ENCODE measurements around the gene PRDM16.

The PRDM16 gene

DNA sequence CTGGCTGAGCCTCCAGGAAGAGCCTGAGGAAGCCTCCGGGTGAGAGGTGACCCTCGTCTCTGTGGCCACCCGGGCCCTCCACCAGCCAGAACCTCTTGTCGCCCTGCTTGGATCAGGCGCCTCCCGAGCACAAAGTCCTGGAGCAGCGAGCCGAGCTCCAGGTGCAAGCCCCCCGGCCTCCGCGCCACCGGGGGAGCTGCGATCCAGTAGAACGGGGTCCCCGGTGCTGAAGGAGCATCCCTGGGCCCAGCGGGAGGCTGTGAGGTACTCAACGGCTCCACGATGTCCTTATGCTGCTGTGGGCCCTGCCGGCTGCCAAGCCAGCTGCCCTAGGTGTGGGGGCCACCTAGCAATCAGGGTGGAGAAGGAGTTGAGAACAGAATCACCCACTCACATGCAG is 102.8 kb downstream of the PRDM16 start:
- no peak overlapping the region for H4K91ac ChIP-seq (ENCODE audit: low read length)
- no peak overlapping the region for H3K9ac ChIP-seq (ENCODE audit: low read length)
- no peaks in the 10 kb centered on the region for H3K4me1 ChIP-seq (ENCODE audit: control insufficient read depth, insufficient read depth, low read depth, low read length)
- no peak for DNase-seq
- no peak overlapping the region for H3K23ac ChIP-seq (ENCODE audit: low read length in 2 of 2)
- H4K8ac ChIP-seq (ENCODE audit: low read length): no peak overlapping the region
- 91% methylated on average over 19 of the region's 19 CpGs for WGBS
- H2BK15ac ChIP-seq (ENCODE audit: low read depth, poor library complexity, severe bottlenecking): no peak overlapping the region
- H3K4me3 ChIP-seq (ENCODE audit: insufficient read depth in 1 of 2, low read depth in 1 of 2, low read length in 2 of 2): no peak overlapping the region
- no peak overlapping the region for H2AFZ ChIP-seq (ENCODE audit: low read depth, low read length)
- H3K14ac ChIP-seq (ENCODE audit: low read length in 2 of 2): no peak overlapping the region
- H3K79me1 ChIP-seq (replicated peaks; ENCODE audit: low read length, poor library complexity, severe bottlenecking): no peaks in the 10 kb centered on the region
- no peak overlapping the region for H2BK120ac ChIP-seq (ENCODE audit: low read depth, low read length)
- H3K4ac ChIP-seq (ENCODE audit: low read depth in 1 of 2, low read length in 2 of 2): no peak overlapping the region
- peaks cover 3% of the 10 kb centered on the region for H3K9me3 ChIP-seq (ENCODE audit: control insufficient read depth, low read length)
- no peaks in the 10 kb centered on the region for H3K36me3 ChIP-seq (ENCODE audit: control insufficient read depth in 1 of 2, insufficient read depth in 2 of 2, low read depth in 1 of 2, low read length in 2 of 2)
- peaks cover 3 to 57% of the 10 kb centered on the region in 2 experiments for H3K27me3 ChIP-seq (ENCODE audit: control insufficient read depth in 1 of 2, insufficient read depth in 1 of 2, low read length in 2 of 2)
- H2BK5ac ChIP-seq (ENCODE audit: low read depth, low read length, poor library complexity, severe bottlenecking): no peak overlapping the region
- no peak overlapping the region for H2BK12ac ChIP-seq (ENCODE audit: low read length in 2 of 2)
- H3K18ac ChIP-seq (ENCODE audit: low read depth in 1 of 2, low read length in 2 of 2): no peak overlapping the region
- no peak overlapping the region for H3K27ac ChIP-seq (ENCODE audit: low read length, poor library complexity, severe bottlenecking)
- no peak overlapping the region for H3K4me2 ChIP-seq (ENCODE audit: low read length, poor library complexity, severe bottlenecking)
- no peak overlapping the region for H2AK5ac ChIP-seq (ENCODE audit: low read length, severe bottlenecking)

DNA sequence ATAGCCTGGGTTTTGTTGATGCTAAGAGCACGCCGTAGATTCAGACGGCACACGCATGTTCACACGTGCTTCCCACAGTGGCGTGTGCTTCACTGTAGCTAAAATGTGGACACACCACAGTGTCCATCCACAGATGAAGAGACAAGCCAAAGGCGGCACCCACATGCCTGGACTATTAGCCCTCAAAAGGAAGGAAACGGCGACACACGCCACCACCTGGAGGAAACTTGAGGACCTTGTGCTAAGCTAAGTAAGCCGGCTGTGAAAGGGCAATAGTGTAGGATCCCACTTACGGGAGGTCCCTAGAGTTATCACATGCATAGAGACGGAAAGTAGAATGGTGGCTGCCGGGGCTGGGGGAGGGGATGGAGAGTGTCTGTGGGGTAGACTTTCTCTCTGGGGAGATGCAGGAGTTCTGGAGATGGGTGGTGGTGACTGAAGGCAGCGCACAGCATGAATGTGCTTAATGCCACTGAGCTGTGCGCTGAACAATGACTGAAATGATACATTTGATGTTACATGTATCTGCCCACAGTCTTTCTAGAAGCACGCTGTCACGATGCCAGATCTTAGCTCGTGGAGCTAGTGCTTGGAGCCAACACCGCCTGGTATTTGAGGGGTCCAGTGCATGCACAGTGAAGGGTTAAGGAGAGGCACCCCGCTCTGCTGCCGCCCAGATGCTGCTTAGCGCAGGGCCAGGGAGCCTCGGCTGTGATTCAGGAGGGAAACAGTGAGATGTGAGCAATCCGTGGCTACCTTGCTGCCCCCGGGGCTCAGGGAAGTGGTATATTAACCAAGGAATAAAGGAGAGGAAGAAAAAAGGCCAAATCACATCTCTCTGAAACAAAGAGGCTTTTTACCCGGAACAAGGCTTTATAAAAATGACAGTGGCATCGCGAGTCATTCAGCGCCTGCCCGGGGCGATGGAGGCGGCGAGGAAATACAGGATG is 103.7 kb downstream of the PRDM16 start:
- Histone ChIP-seq H3K36me3 (ENCODE audit: control insufficient read depth in 1 of 2, insufficient read depth in 2 of 2, low read depth in 1 of 2, low read length in 2 of 2) (no peaks in the 10 kb centered on the region), H4K91ac (ENCODE audit: low read length) (no peak overlapping the region), H4K8ac (ENCODE audit: low read length) (no peak overlapping the region), H3K4me2 (ENCODE audit: low read length, poor library complexity, severe bottlenecking) (no peak overlapping the region), H2BK12ac (ENCODE audit: low read length in 2 of 2) (no peak overlapping the region), H3K14ac (ENCODE audit: low read length in 2 of 2) (no peak overlapping the region), H3K18ac (ENCODE audit: low read depth in 1 of 2, low read length in 2 of 2) (no peak overlapping the region), H3K4me1 (ENCODE audit: control insufficient read depth, insufficient read depth, low read depth, low read length) (no peaks in the 10 kb centered on the region), H3K23ac (ENCODE audit: low read length in 2 of 2) (no peak overlapping the region), H3K79me1 (replicated peaks; ENCODE audit: low read length, poor library complexity, severe bottlenecking) (no peaks in the 10 kb centered on the region), H3K9ac (ENCODE audit: low read length) (no peak overlapping the region), H2AFZ (ENCODE audit: low read depth, low read length) (no peak overlapping the region), H2AK5ac (ENCODE audit: low read length, severe bottlenecking) (no peak overlapping the region), H3K27me3 (ENCODE audit: control insufficient read depth in 1 of 2, insufficient read depth in 1 of 2, low read length in 2 of 2) (peaks cover 3 to 60% of the 10 kb centered on the region in 2 experiments), H2BK15ac (ENCODE audit: low read depth, poor library complexity, severe bottlenecking) (no peak overlapping the region), H3K9me3 (ENCODE audit: control insufficient read depth, low read length) (peaks cover 4% of the 10 kb centered on the region), H3K4ac (ENCODE audit: low read depth in 1 of 2, low read length in 2 of 2) (no peak overlapping the region), H2BK120ac (ENCODE audit: low read depth, low read length) (no peak overlapping the region), H3K4me3 (ENCODE audit: insufficient read depth in 1 of 2, low read depth in 1 of 2, low read length in 2 of 2) (no peak overlapping the region), H3K27ac (ENCODE audit: low read length, poor library complexity, severe bottlenecking) (no peak overlapping the region), H2BK5ac (ENCODE audit: low read depth, low read length, poor library complexity, severe bottlenecking) (no peak overlapping the region)
- no peak for DNase-seq
- WGBS: 86% methylated on average over 34 of the region's 34 CpGs

DNA sequence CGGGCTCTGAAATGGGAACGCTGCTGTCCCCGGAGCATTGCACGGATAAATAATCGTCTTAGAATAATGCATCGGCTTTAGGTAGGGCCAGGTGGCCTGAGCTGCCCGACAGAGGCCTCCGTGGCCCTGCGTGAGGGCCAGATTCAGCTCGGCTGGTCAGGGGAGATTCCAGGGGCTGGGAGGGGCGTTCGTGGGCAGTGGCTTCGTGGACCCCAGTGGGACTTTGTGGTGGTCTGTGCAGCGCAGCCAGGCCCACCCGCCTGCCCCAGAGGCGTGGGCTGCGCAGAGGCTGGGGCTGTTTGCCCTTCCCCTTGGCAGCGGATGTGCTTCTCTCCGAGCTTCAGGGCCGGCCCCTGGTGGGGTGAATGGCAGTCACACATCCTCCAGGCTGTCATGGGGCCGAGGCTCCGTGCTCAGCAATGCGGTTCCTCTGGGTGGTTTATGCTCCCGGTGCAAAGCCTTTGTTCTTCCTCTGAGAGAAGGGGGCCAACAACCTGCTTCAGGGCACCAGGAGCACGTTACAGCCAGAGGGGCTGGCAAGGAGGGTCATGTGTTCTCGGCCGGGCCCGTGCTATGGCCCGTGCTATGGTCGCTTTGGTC is 104.5 kb downstream of the PRDM16 start:
- Histone ChIP-seq H2BK120ac (ENCODE audit: low read depth, low read length) (no peak overlapping the region), H3K4me3 (ENCODE audit: insufficient read depth in 1 of 2, low read depth in 1 of 2, low read length in 2 of 2) (no peak overlapping the region), H3K18ac (ENCODE audit: low read depth in 1 of 2, low read length in 2 of 2) (no peak overlapping the region), H3K4ac (ENCODE audit: low read depth in 1 of 2, low read length in 2 of 2) (no peak overlapping the region), H2AK5ac (ENCODE audit: low read length, severe bottlenecking) (no peak overlapping the region), H3K14ac (ENCODE audit: low read length in 2 of 2) (no peak overlapping the region), H3K4me1 (ENCODE audit: control insufficient read depth, insufficient read depth, low read depth, low read length) (no peaks in the 10 kb centered on the region), H2AFZ (ENCODE audit: low read depth, low read length) (no peak overlapping the region), H3K9me3 (ENCODE audit: control insufficient read depth, low read length) (peaks cover 4% of the 10 kb centered on the region), H3K36me3 (ENCODE audit: control insufficient read depth in 1 of 2, insufficient read depth in 2 of 2, low read depth in 1 of 2, low read length in 2 of 2) (no peaks in the 10 kb centered on the region), H4K91ac (ENCODE audit: low read length) (no peak overlapping the region), H3K79me1 (replicated peaks; ENCODE audit: low read length, poor library complexity, severe bottlenecking) (no peaks in the 10 kb centered on the region), H2BK12ac (ENCODE audit: low read length in 2 of 2) (no peak overlapping the region), H2BK15ac (ENCODE audit: low read depth, poor library complexity, severe bottlenecking) (no peak overlapping the region), H3K27ac (ENCODE audit: low read length, poor library complexity, severe bottlenecking) (no peak overlapping the region), H4K8ac (ENCODE audit: low read length) (no peak overlapping the region), H3K23ac (ENCODE audit: low read length in 2 of 2) (no peak overlapping the region), H2BK5ac (ENCODE audit: low read depth, low read length, poor library complexity, severe bottlenecking) (no peak overlapping the region), H3K4me2 (ENCODE audit: low read length, poor library complexity, severe bottlenecking) (no peak overlapping the region), H3K27me3 (ENCODE audit: control insufficient read depth in 1 of 2, insufficient read depth in 1 of 2, low read length in 2 of 2) (peaks cover 3 to 66% of the 10 kb centered on the region in 2 experiments), H3K9ac (ENCODE audit: low read length) (no peak overlapping the region)
- DNase-seq: no peak
- WGBS: 89% methylated on average over 30 of the region's 30 CpGs

DNA sequence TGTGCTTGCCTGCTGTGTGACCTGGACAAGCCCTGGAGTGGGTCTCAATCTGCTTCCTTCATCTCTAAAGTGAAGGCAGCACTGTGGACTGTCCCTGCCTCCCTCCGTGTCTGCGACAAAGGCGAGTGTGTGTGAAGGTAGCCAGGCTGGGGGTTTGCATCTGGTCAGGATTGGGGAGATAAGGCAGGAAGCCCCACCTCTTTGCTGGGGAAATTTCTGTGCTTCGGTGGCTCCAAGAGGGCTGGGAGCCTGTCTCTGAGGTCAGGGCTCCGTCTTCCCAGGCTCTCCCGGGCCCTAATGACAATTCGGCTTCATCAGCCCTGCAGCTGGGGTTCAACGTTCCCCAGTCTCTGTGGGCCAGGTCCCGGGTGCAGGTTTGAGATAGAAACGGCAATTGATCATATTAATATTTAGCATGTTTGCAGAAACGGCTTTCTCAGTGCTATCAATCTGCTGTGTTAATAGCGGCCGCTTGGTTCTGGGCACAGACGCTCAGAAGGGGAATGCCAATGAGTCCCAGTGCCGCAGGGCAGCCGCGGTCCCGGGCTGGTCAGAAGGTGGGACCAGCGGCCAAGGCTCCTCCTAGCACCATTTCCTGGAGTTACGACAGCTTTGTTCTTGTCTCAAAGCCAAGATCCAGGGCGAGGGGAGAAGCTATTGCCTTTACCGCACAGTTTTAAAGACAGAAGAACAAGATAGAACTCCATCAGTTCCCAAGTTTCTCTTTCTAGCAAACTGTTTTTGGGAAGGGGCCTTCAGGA is 105.7 kb downstream of the PRDM16 start:
- H4K91ac ChIP-seq (ENCODE audit: low read length): no peak overlapping the region
- H4K8ac ChIP-seq (ENCODE audit: low read length): no peak overlapping the region
- no peak overlapping the region for H3K27ac ChIP-seq (ENCODE audit: low read length, poor library complexity, severe bottlenecking)
- peaks cover 4% of the 10 kb centered on the region for H3K9me3 ChIP-seq (ENCODE audit: control insufficient read depth, low read length)
- peak overlapping the region in 1 of 2 experiments; percentile 43 for H3K4me3 ChIP-seq (ENCODE audit: insufficient read depth in 1 of 2, low read depth in 1 of 2, low read length in 2 of 2)
- H3K4me1 ChIP-seq (ENCODE audit: control insufficient read depth, insufficient read depth, low read depth, low read length): no peaks in the 10 kb centered on the region
- H2BK12ac ChIP-seq (ENCODE audit: low read length in 2 of 2): no peak overlapping the region
- no peak overlapping the region for H3K4me2 ChIP-seq (ENCODE audit: low read length, poor library complexity, severe bottlenecking)
- no peak overlapping the region for H2BK120ac ChIP-seq (ENCODE audit: low read depth, low read length)
- H3K79me1 ChIP-seq (replicated peaks; ENCODE audit: low read length, poor library complexity, severe bottlenecking): no peaks in the 10 kb centered on the region
- H3K36me3 ChIP-seq (ENCODE audit: control insufficient read depth in 1 of 2, insufficient read depth in 2 of 2, low read depth in 1 of 2, low read length in 2 of 2): no peaks in the 10 kb centered on the region
- no peak for DNase-seq
- H3K4ac ChIP-seq (ENCODE audit: low read depth in 1 of 2, low read length in 2 of 2): no peak overlapping the region
- 75% methylated on average over 22 of the region's 22 CpGs for WGBS
- H2AFZ ChIP-seq (ENCODE audit: low read depth, low read length): no peak overlapping the region
- H2BK5ac ChIP-seq (ENCODE audit: low read depth, low read length, poor library complexity, severe bottlenecking): no peak overlapping the region
- no peak overlapping the region for H3K14ac ChIP-seq (ENCODE audit: low read length in 2 of 2)
- no peak overlapping the region for H2AK5ac ChIP-seq (ENCODE audit: low read length, severe bottlenecking)
- no peak overlapping the region for H3K23ac ChIP-seq (ENCODE audit: low read length in 2 of 2)
- H3K9ac ChIP-seq (ENCODE audit: low read length): peak overlapping the region; percentile 6
- H2BK15ac ChIP-seq (ENCODE audit: low read depth, poor library complexity, severe bottlenecking): no peak overlapping the region
- H3K27me3 ChIP-seq (ENCODE audit: control insufficient read depth in 1 of 2, insufficient read depth in 1 of 2, low read length in 2 of 2): peaks cover 3 to 57% of the 10 kb centered on the region in 2 experiments
- no peak overlapping the region for H3K18ac ChIP-seq (ENCODE audit: low read depth in 1 of 2, low read length in 2 of 2)
